ENCODE data around the gene ORC2. TPM values are rescaled to one million over a fixed set of nuclear protein-coding genes. Genes with fewer than 3 reads are reported as not detected.
A peak's percentile ranks its signal among the peaks of the same experiment; 100 is the strongest.

Gene ORC2
- total RNA-seq, 1 donor from 2014 or later: 16.3 TPM

GRCh38 chr2:200864176-200865034 lies 99.1 kb downstream of the ORC2 start, which contains the start of gene CLK1:
TSS of gene CLK1 (minus strand) at chr2:200864658. CDS start at chr2:200861862, 2,796 bp downstream.
- DNase-seq (ENCODE audit: low read depth) (peak; percentile 85), FAIRE-seq (no peak)
- no peak for TF ChIP-seq CTCF (IDR thresholded peaks at IDR 0.05; ENCODE audit: insufficient read depth, low read length, severe bottlenecking)
- Histone ChIP-seq H3K36me3 (ENCODE audit: control insufficient read depth, insufficient read depth, low read length) (peaks cover 5% of the 10 kb centered on the region), H3K27me3 (ENCODE audit: control insufficient read depth, insufficient read depth, low read length) (no peaks in the 10 kb centered on the region), H3K4me3 (ENCODE audit: low read depth, low read length) (peak within 1 kb of the TSS; percentile 79)

GRCh38 chr2:200863782-200864175 lies 99.7 kb downstream of the ORC2 start:
- no peak for TF ChIP-seq CTCF (IDR thresholded peaks at IDR 0.05; ENCODE audit: insufficient read depth, low read length, severe bottlenecking)
- peaks cover 6% of the 10 kb centered on the region for H3K36me3 ChIP-seq (ENCODE audit: control insufficient read depth, insufficient read depth, low read length)
- DNase-seq (ENCODE audit: low read depth) (no peak), FAIRE-seq (no peak)
- H3K27me3 ChIP-seq (ENCODE audit: control insufficient read depth, insufficient read depth, low read length): no peaks in the 10 kb centered on the region
- peak overlapping the region; percentile 79 for H3K4me3 ChIP-seq (ENCODE audit: low read depth, low read length)

GRCh38 chr2:200862532-200863000 lies 100.9 kb downstream of the ORC2 start:
- Histone ChIP-seq H3K36me3 (ENCODE audit: control insufficient read depth, insufficient read depth, low read length) (peaks cover 11% of the 10 kb centered on the region), H3K27me3 (ENCODE audit: control insufficient read depth, insufficient read depth, low read length) (no peaks in the 10 kb centered on the region), H3K4me3 (ENCODE audit: low read depth, low read length) (peak overlapping the region; percentile 79)
- no peak for TF ChIP-seq CTCF (IDR thresholded peaks at IDR 0.05; ENCODE audit: insufficient read depth, low read length, severe bottlenecking)
- FAIRE-seq (no peak), DNase-seq (ENCODE audit: low read depth) (peak; percentile 82)

GRCh38 chr2:200861617-200862155 lies 101.8 kb downstream of the ORC2 start:
- no peak for TF ChIP-seq CTCF (IDR thresholded peaks at IDR 0.05; ENCODE audit: insufficient read depth, low read length, severe bottlenecking)
- H3K4me3 ChIP-seq (ENCODE audit: low read depth, low read length): peak overlapping the region; percentile 79
- DNase-seq (ENCODE audit: low read depth): no peak
- no peaks in the 10 kb centered on the region for H3K27me3 ChIP-seq (ENCODE audit: control insufficient read depth, insufficient read depth, low read length)
- peaks cover 14% of the 10 kb centered on the region for H3K36me3 ChIP-seq (ENCODE audit: control insufficient read depth, insufficient read depth, low read length)
- FAIRE-seq: no peak

GRCh38 chr2:200860092-200860795 lies 103.2 kb downstream of the ORC2 start:
- no peak for TF ChIP-seq CTCF (IDR thresholded peaks at IDR 0.05; ENCODE audit: insufficient read depth, low read length, severe bottlenecking)
- Histone ChIP-seq H3K36me3 (ENCODE audit: control insufficient read depth, insufficient read depth, low read length) (peaks cover 19% of the 10 kb centered on the region), H3K4me3 (ENCODE audit: low read depth, low read length) (no peak overlapping the region), H3K27me3 (ENCODE audit: control insufficient read depth, insufficient read depth, low read length) (no peaks in the 10 kb centered on the region)
- no peak for FAIRE-seq
- DNase-seq (ENCODE audit: low read depth): peak; percentile 45

Other genes starting within 250 kb of the ORC2 start
- gene BZW1, start 151.8 kb downstream of the ORC2 start, total RNA-seq: 546 and 792 TPM in 2 replicates
- 84.1 and 96.1 TPM in 2 replicates for gene CLK1, start 99.0 kb downstream of the ORC2 start, total RNA-seq
- 34.5 and 50.3 TPM in 2 replicates for gene PPIL3, start 74.6 kb downstream of the ORC2 start, total RNA-seq
- 21.5 and 24.2 TPM in 2 replicates for gene NIF3L1, start 74.3 kb downstream of the ORC2 start, total RNA-seq
- 8.4 and 13.2 TPM in 2 replicates for gene HYCC2, start 108.0 kb upstream of the ORC2 start, total RNA-seq
- gene NDUFB3, start 108.3 kb upstream of the ORC2 start, total RNA-seq: 38.7 and 72.1 TPM in 2 replicates
- gene CFLAR, start 152.5 kb upstream of the ORC2 start, total RNA-seq: 77.1 and 100 TPM in 2 replicates
- gene CASP10, start 219.5 kb upstream of the ORC2 start, total RNA-seq: 2.6 and 5.1 TPM in 2 replicates